Activated CD4-positive, alpha-beta T cell treated with anti-CD3 and anti-CD28 coated beads, Interleukin-2, Interleukin-4, amounts not matched to agents 100 ng/mL and 50 ng/mL, durations not matched to agents 16 hours and 8 hours (primary cell): ENCODE measurements around the gene LBP.
A peak's percentile ranks its signal among the peaks of the same experiment; 100 is the strongest.
"Not testable (repeated sequence)": the region's sequence is repeated elsewhere in the genome, so short reads cannot be mapped to it uniquely, and the experiment has no call there.

Source experiments
- DNase-seq: peaks from one replicate; pipeline ENCODE4 v3.0.0-alpha.2; 2020; ENCODE audit warnings: low spot score

LBP gene

GRCh38 chr20:38321959-38322598 lies 24.2 kb upstream of the LBP start:
- DNase-seq: peak; percentile 6

GRCh38 chr20:38324159-38324558 lies 22.1 kb upstream of the LBP start:
- DNase-seq: no peak

GRCh38 chr20:38325167-38325566 lies 21.1 kb upstream of the LBP start:
- no peak for DNase-seq

GRCh38 chr20:38325905-38326304 lies 20.4 kb upstream of the LBP start:
- DNase-seq: no peak

- no peak for DNase-seq
These were observed 20.0 kb upstream of the LBP start for GRCh38 chr20:38326309-38326708.

- DNase-seq: no peak
These were observed 15.6 kb upstream of the LBP start for GRCh38 chr20:38330638-38331037.

GRCh38 chr20:38331245-38331644 lies 15.0 kb upstream of the LBP start:
- no peak for DNase-seq

GRCh38 chr20:38331814-38332213 lies 14.5 kb upstream of the LBP start:
- DNase-seq: no peak

GRCh38 chr20:38334016-38334415 lies 12.3 kb upstream of the LBP start:
- no peak for DNase-seq

GRCh38 chr20:38336726-38337125 lies 9.6 kb upstream of the LBP start:
- no peak for DNase-seq

GRCh38 chr20:38337561-38338140 lies 8.6 kb upstream of the LBP start:
- DNase-seq: peak; percentile 9

GRCh38 chr20:38338849-38339520 lies 7.3 kb upstream of the LBP start:
- DNase-seq: no peak

- not testable (repeated sequence) for DNase-seq
These were observed 6.8 kb upstream of the LBP start for GRCh38 chr20:38339521-38339896.

GRCh38 chr20:38339997-38340396 lies 6.3 kb upstream of the LBP start:
- DNase-seq: no peak

- DNase-seq: no peak
These were observed 5.6 kb upstream of the LBP start for GRCh38 chr20:38340693-38341092.

- no peak for DNase-seq
These were observed 4.1 kb upstream of the LBP start for GRCh38 chr20:38342216-38342615.

- no peak for DNase-seq
These were observed 3.5 kb upstream of the LBP start for GRCh38 chr20:38342713-38343310.

- DNase-seq: no peak
These were observed 2.8 kb upstream of the LBP start for GRCh38 chr20:38343311-38344106.

- DNase-seq: no peak
These were observed 2.1 kb upstream of the LBP start for GRCh38 chr20:38344107-38344701.

GRCh38 chr20:38345643-38346042 lies 639 bp upstream of the LBP start:
- no peak for DNase-seq

- DNase-seq: no peak
These were observed 459 bp downstream of the LBP start for GRCh38 chr20:38346741-38347140.

GRCh38 chr20:38349856-38350255 lies 3.6 kb downstream of the LBP start:
- no peak for DNase-seq
